Thoracic aorta (tissue), 2 donors: ENCODE results near the gene HOXB1. TPM values are rescaled to one million over a fixed set of nuclear protein-coding genes. Genes with fewer than 3 reads are reported as not detected.

Source experiments
- ATAC-seq: fragments of 150-250 bp; one replicate; pipeline ENCODE4 v1.8.0; 2017; ENCODE audit warnings: low read depth; ENCODE audit not compliant: insufficient number of reproducible peaks, low FRiP score
- DNase-seq: peaks from one replicate; pipeline ENCODE4 v3.0.0-alpha.2; 2020; ENCODE audit warnings: low spot score
- H3K27ac ChIP-seq, 2 donors: fragments of 200-600 bp; sonication (generic); 1 replicate in 1 of 2; 2 replicates in 1 of 2; pipeline ENCODE4 v1.5.1; 2016; ENCODE audit warnings: mild to moderate bottlenecking in 2 of 2, moderate library complexity in 2 of 2
- H3K27me3 ChIP-seq: fragments of 200-600 bp; sonication (generic); replicated peaks from 2 replicates; pipeline ENCODE4 v1.6.0; 2016; ENCODE audit warnings: mild to moderate bottlenecking; ENCODE audit not compliant: insufficient read depth
- H3K36me3 ChIP-seq: fragments of 200-600 bp; sonication (generic); one replicate; pipeline ENCODE4 v1.5.1; 2016
- H3K4me1 ChIP-seq, 2 donors: fragments of 200-600 bp; sonication (generic); 1 replicate in 1 of 2; 2 replicates in 1 of 2; pipeline versions ENCODE4 v1.5.1 to v1.6.0; 2016; ENCODE audit warnings: low read depth in 2 of 2, mild to moderate bottlenecking in 1 of 2; ENCODE audit not compliant: control insufficient read depth in 1 of 2
- H3K4me3 ChIP-seq: fragments of 200-600 bp; sonication (generic); 2 replicates; pipeline ENCODE4 v1.5.1; 2016; ENCODE audit warnings: mild to moderate bottlenecking
- H3K9me3 ChIP-seq: fragments of 200-600 bp; sonication (generic); 2 replicates; pipeline ENCODE4 v1.5.1; 2016
- total RNA-seq, 2 donors: library from RNA; depleted of rRNA; stranded (reverse); fragments of >200 nt; gene quantifications; one replicate each; pipeline versions ENCODE4 v1.1.0 to v1.2.3, GENCODE V29; 2016
- TF ChIP-seq, protein P1 (sequence below): fragments of 200-600 bp; sonication (generic); IDR thresholded peaks from one replicate; pipeline ENCODE4 v1.5.1; 2019; ENCODE audit warnings: antibody characterized with exemption

Gene HOXB1
- total RNA-seq, 2 donors from 2014 or later, result not detected

DNA sequence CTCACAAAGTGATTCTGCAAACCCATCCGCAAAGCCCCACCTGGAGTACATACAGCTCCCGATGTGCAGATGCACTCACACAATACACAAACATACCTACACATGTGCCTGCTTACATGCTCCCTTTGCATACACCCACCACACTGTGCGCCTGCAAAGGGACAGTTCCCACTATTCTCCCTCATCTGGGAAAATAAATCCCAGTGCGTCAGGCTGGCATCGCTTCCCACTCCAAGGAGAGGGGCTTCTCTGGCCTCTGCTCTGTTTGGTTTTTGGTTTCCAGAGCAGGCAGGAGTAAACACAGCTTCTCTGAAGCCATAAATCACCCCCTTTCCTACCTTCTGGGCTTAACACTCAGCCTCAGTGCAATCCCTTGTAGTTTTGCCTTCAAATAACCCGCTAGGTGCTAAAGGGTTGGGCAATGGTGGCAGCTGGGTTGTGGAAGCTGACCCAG, 32.6 kb upstream of the HOXB1 start:
- ATAC-seq (no peak), DNase-seq (no peak)
- Histone ChIP-seq H3K27me3 (no peaks in the 10 kb centered on the region), H3K4me3 (peak overlapping the region; percentile 69), H3K36me3 (no peaks in the 10 kb centered on the region), H3K9me3 (no peaks in the 10 kb centered on the region), H3K27ac (peak overlapping the region in 1 of 2 donors; percentile 42), H3K4me1 (peaks cover 14 to 96% of the 10 kb centered on the region in 2 donors)
- TF ChIP-seq, protein P1, sequence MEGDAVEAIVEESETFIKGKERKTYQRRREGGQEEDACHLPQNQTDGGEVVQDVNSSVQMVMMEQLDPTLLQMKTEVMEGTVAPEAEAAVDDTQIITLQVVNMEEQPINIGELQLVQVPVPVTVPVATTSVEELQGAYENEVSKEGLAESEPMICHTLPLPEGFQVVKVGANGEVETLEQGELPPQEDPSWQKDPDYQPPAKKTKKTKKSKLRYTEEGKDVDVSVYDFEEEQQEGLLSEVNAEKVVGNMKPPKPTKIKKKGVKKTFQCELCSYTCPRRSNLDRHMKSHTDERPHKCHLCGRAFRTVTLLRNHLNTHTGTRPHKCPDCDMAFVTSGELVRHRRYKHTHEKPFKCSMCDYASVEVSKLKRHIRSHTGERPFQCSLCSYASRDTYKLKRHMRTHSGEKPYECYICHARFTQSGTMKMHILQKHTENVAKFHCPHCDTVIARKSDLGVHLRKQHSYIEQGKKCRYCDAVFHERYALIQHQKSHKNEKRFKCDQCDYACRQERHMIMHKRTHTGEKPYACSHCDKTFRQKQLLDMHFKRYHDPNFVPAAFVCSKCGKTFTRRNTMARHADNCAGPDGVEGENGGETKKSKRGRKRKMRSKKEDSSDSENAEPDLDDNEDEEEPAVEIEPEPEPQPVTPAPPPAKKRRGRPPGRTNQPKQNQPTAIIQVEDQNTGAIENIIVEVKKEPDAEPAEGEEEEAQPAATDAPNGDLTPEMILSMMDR, result no peak

DNA sequence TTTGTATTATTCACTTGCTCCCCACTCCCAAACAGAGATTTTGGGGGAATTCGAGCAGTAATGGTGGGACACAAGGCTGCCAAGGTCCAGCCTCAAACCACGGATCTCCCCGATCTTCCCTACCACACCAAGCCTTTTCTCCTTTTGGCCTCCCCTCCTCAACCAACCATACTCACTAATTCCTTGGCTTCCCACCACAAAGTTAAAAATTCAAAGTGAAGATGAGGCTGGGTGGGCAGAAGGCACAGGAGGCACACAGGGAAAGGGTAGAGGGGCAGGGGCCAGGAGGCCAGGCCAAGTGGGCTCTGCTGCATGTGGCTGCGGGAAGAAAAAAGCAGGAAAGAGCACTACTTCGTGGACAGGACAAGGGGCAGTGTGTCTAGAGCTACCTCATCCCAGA, 32.1 kb upstream of the HOXB1 start:
- no peak overlapping the region for H3K4me3 ChIP-seq
- peak overlapping the region in 1 of 2 donors; percentile 13 for H3K27ac ChIP-seq
- H3K9me3 ChIP-seq, result no peaks in the 10 kb centered on the region

DNA sequence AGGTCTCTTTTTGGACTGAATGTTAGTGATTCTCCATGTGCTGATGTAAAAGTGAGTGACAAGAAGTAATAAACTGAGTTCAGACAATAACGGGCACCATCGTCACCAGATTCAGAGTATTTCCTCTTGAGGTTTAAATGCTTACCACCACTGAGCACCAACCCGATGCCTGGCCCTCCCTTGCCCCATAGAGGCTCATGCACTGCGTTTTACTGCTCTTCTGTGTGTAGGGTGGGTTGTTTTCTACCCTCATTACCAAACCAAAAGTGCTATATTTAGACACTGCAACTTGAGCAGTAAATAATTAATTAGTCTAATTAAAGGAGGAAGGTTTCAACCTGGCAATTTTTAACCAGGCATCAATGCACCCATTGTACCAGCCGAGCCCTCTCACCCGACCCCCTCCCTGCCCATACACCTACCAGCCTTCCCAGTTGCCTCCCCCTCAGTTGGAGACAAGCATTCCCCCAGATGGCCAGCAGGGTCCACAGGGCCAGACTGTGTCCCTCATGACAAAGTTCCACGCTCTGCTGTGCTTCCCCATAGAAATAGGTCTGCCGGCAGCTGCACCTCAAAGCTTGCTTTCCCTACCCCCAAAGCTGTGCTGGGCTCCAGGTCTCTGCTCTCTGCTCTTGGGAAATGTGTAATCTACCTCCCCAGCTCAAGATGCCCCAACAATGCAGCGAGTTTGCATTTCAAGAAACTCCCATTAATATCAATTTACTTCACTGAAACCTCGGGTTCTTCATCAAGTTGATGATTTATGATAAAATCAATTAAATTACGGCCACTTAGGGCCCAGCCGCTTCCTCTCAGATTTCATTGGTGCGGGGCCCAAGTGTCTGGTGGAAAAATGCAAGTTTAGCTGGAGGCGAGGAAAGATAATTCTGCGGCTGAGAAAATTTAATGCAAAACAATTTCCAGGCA, 31.3 kb upstream of the HOXB1 start:
- no peaks in the 10 kb centered on the region for H3K27me3 ChIP-seq
- TF ChIP-seq, protein P1, result peak; percentile 17
- H3K36me3 ChIP-seq, result no peaks in the 10 kb centered on the region
- no peak for DNase-seq
- peak overlapping the region in 1 of 2 donors; percentile 3 for H3K27ac ChIP-seq
- H3K4me3 ChIP-seq, result no peak overlapping the region
- no peak for ATAC-seq
- H3K9me3 ChIP-seq, result no peaks in the 10 kb centered on the region
- peaks cover 21 to 96% of the 10 kb centered on the region in 2 donors for H3K4me1 ChIP-seq

More for the DNA sequence above, 32.1 kb upstream of the HOXB1 start:
- ATAC-seq (no peak), DNase-seq (no peak)
- Histone ChIP-seq H3K27me3 (no peaks in the 10 kb centered on the region), H3K36me3 (no peaks in the 10 kb centered on the region), H3K4me1 (peaks cover 16 to 96% of the 10 kb centered on the region in 2 donors)
- TF ChIP-seq, protein P1, result no peak

DNA sequence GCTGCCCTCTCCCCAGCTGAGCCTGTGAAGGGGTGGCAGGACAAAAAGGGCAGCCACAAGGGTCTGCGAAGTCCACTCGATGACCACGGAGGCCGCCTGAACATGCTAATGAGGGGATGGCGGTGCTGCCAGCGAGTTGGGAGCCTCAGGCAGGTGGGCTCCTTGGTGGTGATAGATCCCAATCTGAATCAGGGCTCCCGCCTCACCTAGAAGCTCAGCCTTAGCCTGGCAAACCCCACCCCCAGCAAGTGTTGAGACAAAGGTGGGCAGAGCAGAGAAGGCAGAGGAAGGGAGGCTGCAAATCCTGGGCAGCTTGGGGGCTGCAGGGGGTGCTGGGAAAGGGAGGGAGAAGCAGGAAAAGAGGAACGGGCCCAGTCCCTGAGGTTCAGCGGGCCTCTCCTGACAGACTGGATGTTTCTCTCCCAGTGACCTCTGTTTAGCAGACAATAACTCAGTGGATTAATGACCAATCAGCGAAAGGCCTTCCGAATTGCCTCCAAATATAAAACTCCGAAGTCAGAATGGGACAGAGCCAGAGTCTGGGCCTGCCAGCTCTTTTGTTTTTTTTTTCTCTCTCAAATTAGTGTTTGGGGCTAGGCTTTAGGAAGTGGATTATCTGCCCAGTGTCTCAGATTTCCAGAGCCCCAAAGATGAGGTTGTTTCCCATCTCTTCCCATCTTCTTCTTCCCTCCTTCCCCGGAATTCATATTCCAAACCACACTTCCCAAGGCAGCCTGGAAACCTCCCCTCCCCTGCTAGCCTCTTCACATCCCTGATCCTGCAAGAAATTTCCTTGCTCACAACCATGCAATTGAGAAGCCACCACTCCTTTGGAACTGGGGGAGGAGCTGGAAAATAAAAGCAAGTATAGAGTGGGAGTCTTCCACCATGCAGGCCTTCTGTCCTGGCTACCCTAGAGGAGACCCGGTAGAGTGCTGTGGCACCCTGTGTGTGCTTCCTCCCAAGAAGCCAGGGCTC, 29.3 kb upstream of the HOXB1 start:
- ATAC-seq (no peak), DNase-seq (no peak)
- Histone ChIP-seq H3K4me1 (peaks cover 32 to 92% of the 10 kb centered on the region in 2 donors), H3K4me3 (peak overlapping the region; percentile 34), H3K36me3 (no peaks in the 10 kb centered on the region), H3K9me3 (no peaks in the 10 kb centered on the region), H3K27me3 (no peaks in the 10 kb centered on the region), H3K27ac (peak overlapping the region; percentile 52 to 96)
- TF ChIP-seq, protein P1, result no peak
